Renal cortex interstitium (tissue), 15 donors: Measurements from ENCODE around the gene FEZ2. TPM values are rescaled to one million over a fixed set of nuclear protein-coding genes. Genes with fewer than 3 reads are reported as not detected.

Experiments used
- DNase-seq, 11 donors: peaks; one replicate each; pipeline ENCODE4 v3.0.0-alpha.2; 2013; ENCODE audit warnings: low read depth in 9 of 11, low spot score in 4 of 11; ENCODE audit errors: extremely low read depth in 1 of 11
- long read RNA-seq, 16 experiments: transcript quantifications; one replicate each; lab custom pipeline, GENCODE V29; 2026
- polyA plus RNA-seq, 3 donors: library from polyadenylated mRNA; unstranded; fragments of 120-200 nt; gene quantifications; one replicate each; pipeline ENCODE4 v1.2.1, GENCODE V29; 2013; ENCODE audit not compliant: insufficient read length in 3 of 3

The FEZ2 gene, protein sequence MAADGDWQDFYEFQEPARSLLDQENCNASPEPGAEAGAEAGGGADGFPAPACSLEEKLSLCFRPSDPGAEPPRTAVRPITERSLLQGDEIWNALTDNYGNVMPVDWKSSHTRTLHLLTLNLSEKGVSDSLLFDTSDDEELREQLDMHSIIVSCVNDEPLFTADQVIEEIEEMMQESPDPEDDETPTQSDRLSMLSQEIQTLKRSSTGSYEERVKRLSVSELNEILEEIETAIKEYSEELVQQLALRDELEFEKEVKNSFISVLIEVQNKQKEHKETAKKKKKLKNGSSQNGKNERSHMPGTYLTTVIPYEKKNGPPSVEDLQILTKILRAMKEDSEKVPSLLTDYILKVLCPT
- 10 to 100 TPM; 68.6 to 98.0 (median 90.9) TPM for polyA plus RNA-seq
- long read RNA-seq, donor 1, full-length matches to known transcripts = 10 of 29 reads
- long read RNA-seq, donor 1, partial matches to known transcripts = 19 of 29 reads
- long read RNA-seq, donor 1, other reads (novel, unspliced or antisense) = 0 of 29 reads
- long read RNA-seq, donor 2, full-length matches to known transcripts = 8 of 23 reads
- long read RNA-seq, donor 2, partial matches to known transcripts = 15 of 23 reads
- long read RNA-seq, donor 2, other reads (novel, unspliced or antisense) = 0 of 23 reads
- long read RNA-seq, donor 3, full-length matches to known transcripts = 23 of 49 reads
- long read RNA-seq, donor 3, partial matches to known transcripts = 26 of 49 reads
- long read RNA-seq, donor 3, other reads (novel, unspliced or antisense) = 0 of 49 reads
- long read RNA-seq, donor 4, transcript FEZ2-204 (8 exons, 1,931 nt) = major isoform, 9 of 38 reads
- long read RNA-seq, donor 4, partial matches to known transcripts = 28 of 38 reads
- long read RNA-seq, donor 4, other reads (novel, unspliced or antisense) = 0 of 38 reads
- long read RNA-seq, donor 5 = 0 reads
- long read RNA-seq, donor 6, transcript FEZ2-204 (8 exons, 1,931 nt) = major isoform, 7 of 37 reads
- long read RNA-seq, donor 6, partial matches to known transcripts = 28 of 37 reads
- long read RNA-seq, donor 6, other reads (novel, unspliced or antisense) = 0 of 37 reads
- long read RNA-seq, donor 7, full-length matches to known transcripts = 19 of 43 reads
- long read RNA-seq, donor 7, partial matches to known transcripts = 24 of 43 reads
- long read RNA-seq, donor 7, other reads (novel, unspliced or antisense) = 0 of 43 reads
- long read RNA-seq, donor 8, full-length matches to known transcripts = 19 of 57 reads
- long read RNA-seq, donor 8, partial matches to known transcripts = 38 of 57 reads
- long read RNA-seq, donor 8, other reads (novel, unspliced or antisense) = 0 of 57 reads
- long read RNA-seq, donor 9, full-length matches to known transcripts = 23 of 43 reads
- long read RNA-seq, donor 9, partial matches to known transcripts = 20 of 43 reads
- long read RNA-seq, donor 9, other reads (novel, unspliced or antisense) = 0 of 43 reads
- long read RNA-seq, donor 10, full-length matches to known transcripts = 17 of 25 reads
- long read RNA-seq, donor 10, partial matches to known transcripts = 8 of 25 reads
- long read RNA-seq, donor 10, other reads (novel, unspliced or antisense) = 0 of 25 reads
- long read RNA-seq, donor 11, transcript FEZ2-204 (8 exons, 1,931 nt) = major isoform, 11 of 85 reads
- long read RNA-seq, donor 11, partial matches to known transcripts = 72 of 85 reads
- long read RNA-seq, donor 11, other reads (novel, unspliced or antisense) = 0 of 85 reads
- long read RNA-seq, donor 12, partial matches to known transcripts = 15 of 18 reads
- long read RNA-seq, donor 12, other reads (novel, unspliced or antisense) = 0 of 18 reads
- long read RNA-seq, donor 13, transcript FEZ2-204 (8 exons, 1,931 nt) = major isoform, 19 of 77 reads
- long read RNA-seq, donor 13, partial matches to known transcripts = 57 of 77 reads
- long read RNA-seq, donor 13, other reads (novel, unspliced or antisense) = 0 of 77 reads
- long read RNA-seq, donor 14, transcript FEZ2-204 (8 exons, 1,931 nt) = major isoform, 13 of 29 reads
- long read RNA-seq, donor 14, partial matches to known transcripts = 14 of 29 reads
- long read RNA-seq, donor 14, other reads (novel, unspliced or antisense) = 0 of 29 reads
- long read RNA-seq, donor 15, partial matches to known transcripts = 0 of 5 reads
- long read RNA-seq, donor 15, other reads (novel, unspliced or antisense) = 0 of 5 reads
- long read RNA-seq, donor 16, full-length matches to known transcripts = 48 of 80 reads
- long read RNA-seq, donor 16, partial matches to known transcripts = 32 of 80 reads
- long read RNA-seq, donor 16, other reads (novel, unspliced or antisense) = 0 of 80 reads

DNA sequence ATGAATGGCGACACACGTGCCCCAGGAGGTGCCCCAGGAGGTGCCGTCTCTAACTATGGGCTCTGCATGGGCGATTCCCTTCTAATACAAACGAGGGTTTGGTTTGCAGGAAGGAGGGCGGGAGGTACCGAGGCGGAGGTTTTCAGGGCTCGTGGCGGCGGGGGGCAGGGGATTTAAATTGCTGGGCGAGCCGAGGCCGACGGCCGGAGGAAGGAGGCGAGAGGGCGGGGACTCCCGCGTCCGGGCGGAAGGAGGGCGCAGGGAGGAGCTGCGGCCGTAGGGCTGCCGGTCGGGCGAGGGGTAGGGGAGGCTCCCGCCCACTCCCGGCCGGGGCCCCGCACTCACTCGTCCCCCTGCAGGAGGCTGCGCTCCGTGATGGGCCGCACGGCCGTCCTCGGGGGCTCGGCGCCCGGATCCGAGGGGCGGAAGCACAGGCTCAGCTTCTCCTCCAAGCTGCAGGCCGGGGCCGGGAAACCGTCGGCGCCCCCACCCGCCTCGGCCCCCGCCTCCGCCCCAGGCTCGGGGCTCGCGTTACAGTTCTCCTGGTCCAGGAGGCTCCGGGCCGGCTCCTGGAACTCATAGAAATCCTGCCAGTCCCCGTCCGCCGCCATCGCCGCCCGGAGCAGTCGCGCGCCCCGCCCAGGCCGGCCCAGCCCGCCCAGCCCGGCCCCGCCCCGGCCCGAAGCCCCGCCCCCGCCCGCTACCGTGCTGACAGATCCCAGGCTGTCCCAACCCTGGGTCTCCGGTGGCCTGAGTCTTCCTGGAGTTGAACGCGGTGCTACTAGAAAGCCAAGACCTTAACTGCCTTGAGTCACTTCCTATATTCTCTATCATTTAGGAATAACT is at the start of gene FEZ2:
TSS of gene FEZ2 (minus strand) at position 637 of the 846 bp plus-strand sequence. CDS start at position 611, 26 bp downstream.
- DNase-seq = peak; percentile 41 to 74 (median 68)

DNA sequence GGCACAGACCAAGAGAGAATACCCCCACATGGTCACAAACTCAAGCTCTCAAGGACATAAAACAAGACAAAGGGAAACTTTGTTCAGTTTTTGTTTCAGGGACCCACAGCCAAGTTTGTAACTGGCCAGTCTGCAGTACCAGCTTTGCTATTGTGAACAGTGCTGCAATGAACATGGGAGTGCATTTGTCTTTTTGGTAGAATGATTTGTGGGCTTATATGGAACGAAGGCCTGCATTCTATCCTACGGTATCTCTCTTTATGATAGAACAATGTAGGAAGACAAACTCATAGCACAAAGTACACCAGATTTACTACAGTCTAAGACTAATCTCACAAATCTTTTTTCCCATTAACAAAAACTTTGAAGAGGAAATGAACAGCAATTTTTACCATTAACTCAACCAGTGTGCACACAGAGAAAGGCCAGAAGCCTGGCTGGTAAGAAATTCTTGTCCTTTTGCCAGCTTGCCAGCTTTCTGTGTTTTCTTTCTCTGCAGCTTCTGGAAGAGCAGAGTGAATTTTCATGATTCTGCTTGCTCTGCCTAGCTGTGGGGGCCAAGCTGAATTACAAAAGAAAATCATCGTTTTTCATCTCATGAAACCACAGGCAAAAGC is 37.1 kb upstream of the FEZ2 start:
- DNase-seq = no peak

DNA sequence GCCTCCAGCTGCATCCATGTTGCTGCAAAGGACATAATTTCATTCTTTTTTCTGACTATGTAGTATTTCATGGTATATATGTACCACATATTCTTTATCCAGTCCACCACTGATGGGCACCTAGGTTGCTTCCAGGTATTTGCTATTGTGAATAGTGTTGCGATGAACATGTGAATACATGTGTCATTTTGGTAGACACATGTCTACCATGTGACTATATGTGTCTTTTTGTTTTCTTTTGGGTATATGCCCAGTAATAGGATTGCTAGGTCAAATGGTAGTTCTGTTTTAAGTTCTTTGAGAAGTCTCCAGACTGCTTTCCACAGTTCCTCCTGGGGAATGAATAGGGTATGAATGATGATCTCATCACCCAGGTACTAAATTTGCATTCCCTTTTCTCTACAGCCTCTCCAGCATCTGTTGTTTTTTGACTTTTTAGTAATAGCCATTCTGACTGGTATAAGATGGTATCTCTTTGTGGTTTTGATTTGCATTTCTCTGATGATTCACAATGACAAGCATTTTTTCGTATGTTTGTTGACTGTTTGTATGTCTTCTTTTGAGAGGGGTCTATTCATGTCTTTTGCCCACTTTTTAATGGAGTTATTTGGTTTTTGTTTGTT is 35.6 kb upstream of the FEZ2 start:
- DNase-seq = no peak

DNA sequence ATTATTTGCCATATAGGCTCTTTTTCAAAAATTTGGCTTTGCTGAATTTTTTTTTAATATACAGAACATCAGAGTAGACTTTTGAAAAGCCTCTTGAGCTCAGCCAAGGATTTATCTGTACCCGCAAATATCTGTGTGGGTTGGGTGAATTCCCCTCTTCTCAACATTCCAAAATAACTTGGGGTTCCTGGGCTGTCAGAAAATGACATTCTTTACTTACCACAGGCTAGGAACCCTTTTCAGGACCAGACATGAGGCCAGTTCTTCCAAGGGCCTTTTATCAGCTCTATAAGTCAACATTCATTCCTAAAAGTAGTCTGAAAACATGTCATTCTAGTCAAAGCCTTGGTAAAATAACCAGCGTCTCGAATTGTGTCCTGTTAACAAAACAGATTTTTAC is 28.8 kb upstream of the FEZ2 start:
- no peak for DNase-seq

DNA sequence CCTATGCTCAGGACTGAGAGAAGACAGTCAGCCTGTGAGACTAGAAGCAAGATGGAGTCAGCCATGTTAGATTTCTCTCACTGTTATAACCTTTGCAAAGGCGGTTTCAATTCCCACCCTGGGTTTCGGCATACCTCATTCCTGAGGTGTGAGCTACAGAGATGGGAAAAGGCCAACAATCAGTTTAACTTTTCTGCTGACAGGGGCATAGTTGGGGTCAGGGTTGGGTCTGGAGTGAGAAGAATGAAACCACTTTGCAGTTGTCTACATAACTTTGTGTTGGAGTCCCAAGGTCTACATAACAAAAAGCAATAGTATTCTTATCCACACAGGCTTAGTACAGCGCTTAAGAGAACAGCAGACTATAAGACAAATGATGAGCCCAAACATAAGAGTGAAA is 28.1 kb upstream of the FEZ2 start:
- no peak for DNase-seq

DNA sequence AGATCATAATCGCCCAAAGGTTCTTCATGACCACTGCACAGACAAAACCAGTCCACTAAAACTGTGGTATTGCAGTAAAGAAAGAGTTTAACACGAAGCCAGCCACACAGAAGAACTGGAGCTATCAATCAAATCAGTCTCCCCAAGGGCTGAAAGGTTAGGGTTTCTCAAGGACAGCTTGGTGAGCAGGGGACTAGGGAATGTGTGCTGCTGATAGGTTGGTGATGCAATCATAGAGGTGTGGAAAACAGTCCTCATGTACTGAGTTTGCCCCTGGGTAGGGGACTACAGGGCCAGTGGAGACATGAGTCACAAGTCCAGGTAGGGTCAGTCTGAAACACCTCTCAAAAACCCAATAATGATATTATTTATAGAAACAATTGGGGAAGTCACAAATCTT is 27.3 kb upstream of the FEZ2 start:
- no peak for DNase-seq

DNA sequence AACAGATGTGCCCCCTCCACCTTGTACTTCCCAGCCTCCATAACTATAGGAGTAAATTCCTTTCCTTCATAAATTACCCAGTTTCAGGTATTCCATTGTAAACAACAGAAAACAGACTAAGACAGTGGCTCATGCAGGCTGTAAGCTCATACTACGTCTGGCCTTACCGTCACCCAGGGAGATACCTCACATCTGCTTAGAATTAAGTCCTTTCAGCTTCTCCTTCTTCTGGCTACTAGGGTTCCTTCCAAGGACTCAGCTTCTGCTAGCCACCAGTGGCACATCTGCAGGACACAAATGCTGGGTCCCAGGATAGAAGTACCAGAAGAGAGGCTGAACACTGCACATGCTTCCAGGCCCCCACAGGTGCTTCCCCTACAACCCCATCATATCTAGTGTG is 22.4 kb upstream of the FEZ2 start:
- no peak for DNase-seq

DNA sequence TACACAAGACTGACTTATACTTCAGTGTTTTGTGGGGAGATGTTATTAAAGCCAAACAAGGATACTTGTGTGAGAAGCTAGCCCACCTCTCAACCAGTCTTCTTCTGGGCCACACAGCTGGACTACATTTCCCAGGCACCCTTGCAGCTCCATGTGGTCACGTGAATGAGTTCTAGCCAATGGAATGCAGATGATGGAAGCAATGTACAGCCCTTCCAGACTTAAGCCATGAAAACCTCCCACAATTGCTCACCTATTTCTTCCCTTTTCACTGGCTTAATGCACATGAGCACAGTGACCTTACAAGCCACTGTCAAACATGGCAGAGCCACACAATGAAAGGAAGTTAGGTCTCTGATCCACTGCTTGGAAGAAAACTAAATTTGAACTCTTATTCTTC is 20.4 kb upstream of the FEZ2 start:
- DNase-seq = peak in 3 of 11 donors; percentile 12 to 38 (median 13)

DNA sequence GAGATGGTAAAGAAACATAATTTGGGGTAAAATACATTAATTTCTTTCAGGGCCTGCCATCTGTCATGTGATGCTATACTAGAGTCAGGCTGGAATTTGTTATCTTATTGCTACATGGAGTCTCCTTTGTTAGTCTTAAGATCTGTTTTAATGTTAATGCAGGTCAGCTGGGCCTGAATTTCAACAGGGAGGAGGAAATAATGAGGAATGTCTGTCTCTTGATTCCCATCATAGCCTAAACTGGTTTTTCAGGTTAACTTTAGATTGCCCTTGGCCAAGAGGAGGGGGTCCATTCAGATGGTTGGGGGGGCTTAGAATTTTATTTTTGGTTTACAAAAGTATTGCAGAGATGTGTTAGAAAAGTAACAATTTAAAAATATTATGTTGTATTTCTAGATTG is 19.0 kb upstream of the FEZ2 start:
- no peak for DNase-seq

DNA sequence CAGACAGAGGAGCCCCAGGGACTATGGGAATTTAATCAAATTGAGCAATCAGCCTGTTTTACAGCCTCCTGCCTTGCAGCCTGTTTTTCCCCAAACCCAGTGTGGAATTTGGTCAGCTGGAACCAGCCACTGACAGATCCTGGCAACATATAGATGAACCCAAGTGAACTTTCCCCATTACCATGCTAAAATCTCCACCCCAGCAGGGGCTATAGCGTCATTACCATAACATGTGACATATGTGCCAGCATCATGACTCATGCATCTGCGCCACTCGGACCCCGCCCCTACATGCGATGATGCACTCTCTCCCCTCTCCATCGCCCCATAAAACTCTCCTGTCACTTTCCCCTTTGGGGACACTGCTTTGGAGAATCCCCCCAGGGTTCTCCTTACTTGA is 17.3 kb upstream of the FEZ2 start:
- no peak for DNase-seq

DNA sequence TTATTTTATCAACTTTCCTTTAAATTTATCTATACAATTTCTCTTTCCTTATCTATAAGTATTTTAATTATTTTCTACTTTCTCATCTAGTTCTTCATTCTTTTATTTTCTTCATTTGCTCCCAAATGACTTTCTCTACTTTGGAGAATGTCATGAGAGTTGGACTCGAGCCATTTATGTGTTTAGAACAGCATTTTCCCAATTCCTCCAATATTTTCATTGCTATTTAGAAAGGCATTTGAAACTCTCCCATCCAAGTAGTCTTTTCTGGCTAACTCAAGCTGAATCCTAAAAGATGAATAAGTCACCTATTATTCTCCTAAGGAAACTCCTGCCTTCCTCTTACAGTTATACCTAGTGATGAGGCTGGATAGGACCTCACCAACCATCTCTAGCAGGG is 15.8 kb upstream of the FEZ2 start:
- DNase-seq = no peak

DNA sequence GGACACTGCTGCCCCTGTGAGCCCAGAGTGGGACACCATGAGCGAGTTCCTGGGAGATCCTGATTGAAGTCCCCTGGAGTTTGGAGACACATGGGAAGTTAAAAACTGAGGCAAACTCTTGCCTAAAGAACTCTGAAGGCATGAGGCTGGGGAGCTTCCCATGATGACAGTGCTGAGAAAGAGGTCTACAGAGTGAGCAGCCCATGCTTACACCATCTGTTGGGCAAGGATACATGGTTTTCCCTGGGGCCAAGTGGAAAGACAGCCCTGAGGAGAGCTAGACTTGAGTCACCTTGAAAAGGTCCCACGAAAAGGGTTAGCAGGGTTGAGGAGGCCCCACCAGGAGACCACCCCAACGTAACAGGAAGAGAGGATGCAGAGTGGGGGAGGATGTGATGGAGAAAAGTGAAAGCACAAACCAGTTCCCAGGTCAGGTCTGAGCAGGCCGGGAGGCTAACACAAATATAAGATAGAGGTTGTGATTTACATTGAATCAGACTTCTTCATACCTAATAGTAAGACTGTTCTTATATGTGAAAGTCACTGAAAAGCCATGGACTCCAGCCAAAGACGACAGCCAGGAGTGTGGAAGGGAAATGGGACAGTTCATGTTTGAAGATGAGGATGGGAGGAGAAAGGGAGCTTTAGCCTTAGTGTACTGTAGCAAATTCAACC is 13.5 kb upstream of the FEZ2 start:
- DNase-seq = no peak

DNA sequence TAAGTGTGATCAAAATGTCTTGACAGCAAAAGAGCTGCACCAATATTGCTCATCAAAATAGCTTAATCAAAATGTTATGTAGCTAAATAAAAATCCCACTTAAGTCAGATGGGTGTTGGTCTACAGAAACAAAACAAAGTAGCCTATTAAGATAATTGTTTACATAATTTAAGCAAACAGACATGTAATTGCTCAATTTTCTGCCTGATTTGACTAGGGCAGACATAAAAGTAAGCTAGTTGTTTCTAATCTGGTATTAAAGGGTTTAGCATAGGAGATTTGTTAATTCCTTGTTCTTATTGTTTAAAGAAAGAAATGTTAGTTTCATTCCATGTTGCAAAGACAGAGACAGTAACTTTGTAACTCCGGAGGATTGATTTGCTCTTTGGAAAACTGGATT is 11.5 kb upstream of the FEZ2 start:
- DNase-seq = no peak

DNA sequence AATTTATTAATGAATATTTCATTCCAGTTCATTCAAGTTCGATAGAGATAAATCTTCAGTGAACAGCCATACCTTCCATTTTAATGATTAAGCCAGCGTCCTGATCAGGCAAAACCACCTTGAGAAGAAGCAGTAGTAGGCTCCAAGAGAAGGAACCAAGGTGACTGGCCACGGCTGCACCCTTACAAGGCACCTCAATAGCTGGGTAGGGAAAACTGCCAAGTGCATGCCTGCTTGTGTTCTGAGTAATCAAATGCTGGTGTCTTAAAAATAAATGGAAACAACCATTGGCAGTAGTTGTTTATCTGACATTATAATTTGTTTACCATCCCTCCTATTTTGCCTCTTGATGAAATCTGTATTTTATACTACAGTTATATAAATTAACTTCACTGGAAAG is 10.0 kb upstream of the FEZ2 start:
- DNase-seq = no peak

DNA sequence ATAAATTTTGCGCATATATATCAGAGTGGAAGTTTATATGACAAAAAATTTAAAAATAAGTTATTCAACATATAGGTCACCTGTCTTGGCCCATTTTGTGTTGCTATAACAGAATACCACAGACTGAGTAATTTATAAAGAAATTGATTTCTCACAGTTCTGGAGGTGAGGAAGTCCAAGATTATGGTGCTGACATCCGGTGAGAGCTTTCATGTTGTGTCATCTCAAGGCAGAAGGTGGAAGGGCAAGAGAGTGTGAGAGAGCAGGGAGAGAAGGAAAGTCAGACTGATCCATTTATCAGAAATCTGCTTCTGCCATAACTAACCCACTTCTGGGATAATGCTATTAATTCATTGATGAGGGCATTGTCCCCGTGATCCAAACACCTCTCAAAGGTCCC is 9.0 kb upstream of the FEZ2 start:
- DNase-seq = no peak
